Measurements from ENCODE around the gene AFDN. TPM values are rescaled to one million over a fixed set of nuclear protein-coding genes. Genes with fewer than 3 reads are reported as not detected.
"Not testable (repeated sequence)": the region's sequence is repeated elsewhere in the genome, so short reads cannot be mapped to it uniquely, and the experiment has no call there.

AFDN gene
- total RNA-seq, 1 experiment from 2014 or later, result 19.9 TPM

DNA sequence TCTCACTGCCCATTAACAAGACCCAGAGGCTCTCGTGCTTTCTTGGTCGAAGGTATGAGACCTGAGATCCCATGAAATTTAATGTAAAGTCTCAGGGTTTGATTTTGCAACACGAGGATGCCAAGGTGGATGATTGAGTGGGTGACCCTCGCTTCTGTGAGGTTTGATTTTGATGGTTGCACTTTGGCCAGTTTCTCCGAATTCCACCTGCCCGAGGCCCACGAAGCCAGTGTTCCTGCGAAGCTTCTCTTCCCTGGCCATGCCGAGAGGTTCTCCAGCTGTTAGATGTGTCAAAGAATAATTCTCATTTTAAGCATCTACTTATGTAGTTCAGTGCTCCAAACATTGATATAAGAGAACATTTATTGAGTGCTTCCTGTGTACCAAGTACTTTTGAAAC lies 170.9 kb downstream of the AFDN start, which contains the start of gene KIF25:
TSS of gene KIF25 (plus strand) at position 30 of the 400 bp plus-strand sequence. CDS start 31,915 bp downstream, outside the sequence.
- Histone ChIP-seq H3K4me3 (no peak within 1 kb of the TSS), H3K36me3 (no peaks in the 10 kb centered on the region), H3K9me3 (no peaks in the 10 kb centered on the region), H3K27me3 (no peaks in the 10 kb centered on the region)
- no peak for DNase-seq

DNA sequence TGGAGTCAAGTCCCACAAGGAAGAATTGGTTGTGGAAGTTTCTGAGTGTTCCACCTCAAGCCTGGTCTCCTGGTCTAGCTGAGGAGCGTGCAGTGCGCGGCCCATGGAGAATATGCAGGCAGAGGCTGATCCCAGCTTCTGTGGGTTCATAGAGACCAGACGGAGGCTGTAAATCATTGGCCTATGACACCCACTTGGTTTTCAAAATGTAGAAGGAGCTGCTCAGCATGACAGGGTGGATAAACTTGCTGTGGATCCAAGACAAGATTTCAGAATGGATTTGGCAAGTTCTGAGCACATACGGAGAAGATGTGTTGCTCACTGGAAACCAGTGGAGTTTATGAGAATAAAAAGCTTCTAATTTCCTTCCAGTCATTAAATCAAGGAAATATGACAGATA lies 171.5 kb downstream of the AFDN start:
- no peaks in the 10 kb centered on the region for H3K36me3 ChIP-seq

DNA sequence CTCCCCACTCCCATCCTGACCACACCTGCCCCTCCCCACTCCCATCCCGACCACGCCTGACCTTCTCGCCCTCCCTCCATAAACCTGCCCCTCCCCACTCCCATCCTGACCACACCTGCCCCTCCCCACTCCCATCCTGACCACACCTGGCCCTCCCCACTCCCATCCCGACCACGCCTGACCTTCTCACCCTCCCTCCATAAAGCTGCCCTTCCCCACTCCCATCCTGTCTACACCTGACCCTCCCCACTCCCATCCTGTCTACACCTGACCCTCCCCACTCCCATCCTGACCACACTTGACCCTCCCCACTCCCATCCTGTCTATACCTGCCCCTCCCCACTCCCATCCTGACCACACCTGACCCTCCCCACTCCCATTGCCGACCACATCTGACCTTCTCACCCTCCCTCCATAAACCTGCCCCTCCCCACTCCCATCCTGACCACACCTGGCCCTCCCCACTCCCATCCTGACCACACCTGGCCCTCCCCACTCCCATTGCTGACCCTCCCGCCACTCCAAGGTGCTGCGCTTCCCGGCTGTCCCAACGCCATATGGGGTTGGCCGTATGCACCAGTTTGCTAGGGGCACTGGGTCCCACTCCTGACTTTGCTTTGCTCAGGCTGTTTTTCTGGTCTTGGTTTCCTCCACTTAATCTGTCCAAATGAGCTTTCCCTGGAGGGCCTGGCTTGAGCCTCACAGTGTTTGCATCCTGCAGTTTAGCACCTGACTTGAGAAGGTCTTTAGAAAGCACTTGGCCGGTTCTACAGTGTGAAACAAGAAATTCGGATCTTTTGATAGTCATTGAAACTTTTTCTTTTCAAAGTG lies 173.7 kb downstream of the AFDN start:
- Histone ChIP-seq H3K36me3 (no peaks in the 10 kb centered on the region), H3K27me3 (no peaks in the 10 kb centered on the region), H3K4me3 (no peak overlapping the region), H3K9me3 (no peaks in the 10 kb centered on the region)
- no peak for DNase-seq

More for the DNA sequence above, 171.5 kb downstream of the AFDN start:
- H3K27me3 ChIP-seq, result no peaks in the 10 kb centered on the region
- H3K4me3 ChIP-seq, result no peak overlapping the region
- H3K9me3 ChIP-seq, result no peaks in the 10 kb centered on the region
- DNase-seq, result no peak

DNA sequence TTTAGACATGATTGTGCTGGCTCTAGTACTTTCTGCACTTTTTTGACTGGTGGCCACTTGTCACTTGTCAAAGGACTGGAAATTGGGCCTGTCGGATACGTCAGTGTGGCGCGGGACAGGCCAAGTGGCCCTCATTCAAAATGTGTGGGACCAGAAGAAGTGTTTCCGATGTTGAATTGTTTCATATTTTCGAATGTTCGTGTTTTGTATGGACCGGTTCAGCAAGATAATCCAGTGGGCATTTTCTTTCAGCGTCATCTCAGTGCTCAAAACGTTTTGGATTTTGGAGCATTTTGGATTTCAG lies 174.3 kb downstream of the AFDN start:
- Histone ChIP-seq H3K4me3 (no peak overlapping the region), H3K27me3 (no peaks in the 10 kb centered on the region), H3K36me3 (no peaks in the 10 kb centered on the region), H3K9me3 (no peaks in the 10 kb centered on the region)
- no peak for DNase-seq

DNA sequence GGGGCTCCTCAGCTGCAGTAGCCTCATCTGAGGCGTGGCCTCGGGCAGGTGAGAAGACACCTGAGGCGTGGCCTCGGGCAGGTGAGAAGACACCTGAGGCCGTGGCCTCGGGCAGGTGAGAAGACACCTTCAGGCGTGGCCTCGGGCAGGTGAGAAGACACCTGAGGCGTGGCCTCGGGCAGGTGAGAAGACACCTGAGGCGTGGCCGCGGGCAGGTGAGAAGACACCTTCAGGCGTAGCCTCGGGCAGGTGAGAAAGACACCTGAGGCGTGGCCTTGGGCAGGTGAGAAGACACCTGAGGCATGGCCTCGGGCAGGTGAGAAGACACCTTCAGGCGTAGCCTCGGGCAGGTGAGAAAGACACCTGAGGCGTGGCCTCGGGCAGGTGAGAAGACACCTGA lies 174.8 kb downstream of the AFDN start:
- DNase-seq, H3K4me3 ChIP-seq, H3K36me3 ChIP-seq, H3K9me3 ChIP-seq, H3K27me3 ChIP-seq: not testable (repeated sequence)

DNA sequence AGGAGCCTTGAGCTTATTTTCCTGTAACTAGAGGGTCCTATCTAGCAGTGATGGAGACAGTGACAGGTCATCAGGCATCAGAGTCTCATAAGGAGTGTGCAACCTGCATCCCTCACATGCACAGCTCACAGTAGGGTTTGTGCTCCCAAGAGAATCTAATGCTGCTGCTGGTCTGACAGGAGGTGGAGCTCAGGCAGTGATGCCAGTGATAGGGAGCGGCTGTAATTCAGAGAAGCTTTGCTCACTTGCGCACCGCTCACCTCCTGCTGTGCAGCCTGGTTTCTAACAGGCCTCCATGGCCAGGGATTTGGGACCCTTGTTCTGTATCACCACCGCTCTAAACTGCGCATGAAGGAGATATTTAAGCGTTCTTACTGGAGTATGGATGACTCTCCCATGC lies 176.1 kb downstream of the AFDN start:
- Histone ChIP-seq H3K4me3 (no peak overlapping the region), H3K27me3 (no peaks in the 10 kb centered on the region), H3K36me3 (no peaks in the 10 kb centered on the region), H3K9me3 (no peaks in the 10 kb centered on the region)
- no peak for DNase-seq

DNA sequence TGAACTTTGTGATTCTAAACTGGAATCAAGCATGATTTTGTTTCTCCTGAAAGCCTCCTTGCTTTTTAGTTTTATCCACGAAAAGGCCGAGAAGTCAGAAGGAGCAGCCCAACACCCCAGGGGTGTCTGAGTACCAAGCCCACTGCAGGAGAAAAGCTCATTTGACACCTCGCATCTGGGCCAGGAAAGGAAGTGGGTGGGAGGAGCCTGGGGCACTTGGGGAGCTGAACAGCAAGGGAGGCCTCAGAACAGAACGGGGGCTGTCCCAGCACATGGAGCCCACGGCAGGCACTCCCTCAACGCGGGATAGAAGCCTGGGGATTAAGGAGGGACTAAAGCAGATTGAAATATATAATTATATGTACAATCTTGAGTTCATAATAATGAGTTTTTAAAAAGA lies 177.3 kb downstream of the AFDN start:
- peaks cover 9% of the 10 kb centered on the region for H3K9me3 ChIP-seq
- no peak for DNase-seq
- H3K4me3 ChIP-seq, result no peak overlapping the region
- H3K27me3 ChIP-seq, result no peaks in the 10 kb centered on the region
- no peaks in the 10 kb centered on the region for H3K36me3 ChIP-seq

DNA sequence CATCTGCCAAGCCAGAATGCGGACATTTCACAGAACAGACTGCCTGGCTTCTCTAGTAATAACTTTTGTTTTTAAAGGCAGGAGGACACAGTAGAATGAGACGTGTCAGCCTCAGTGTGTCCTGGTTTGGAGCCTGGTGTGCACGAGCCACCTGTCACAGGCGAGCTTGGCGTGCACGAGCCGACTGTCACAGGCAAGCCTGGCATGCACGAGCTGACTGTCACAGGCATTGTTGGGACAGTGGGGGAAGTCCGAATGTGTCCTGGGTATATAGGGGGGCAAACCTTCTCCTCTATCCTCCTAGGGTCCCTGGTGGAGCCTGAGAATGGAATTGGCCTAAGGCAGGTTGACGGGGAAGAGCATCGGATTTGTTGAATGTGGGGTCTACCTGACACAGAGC lies 178.2 kb downstream of the AFDN start:
- Histone ChIP-seq H3K27me3 (no peaks in the 10 kb centered on the region), H3K9me3 (peaks cover 17% of the 10 kb centered on the region), H3K36me3 (no peaks in the 10 kb centered on the region), H3K4me3 (no peak overlapping the region)
- no peak for DNase-seq

DNA sequence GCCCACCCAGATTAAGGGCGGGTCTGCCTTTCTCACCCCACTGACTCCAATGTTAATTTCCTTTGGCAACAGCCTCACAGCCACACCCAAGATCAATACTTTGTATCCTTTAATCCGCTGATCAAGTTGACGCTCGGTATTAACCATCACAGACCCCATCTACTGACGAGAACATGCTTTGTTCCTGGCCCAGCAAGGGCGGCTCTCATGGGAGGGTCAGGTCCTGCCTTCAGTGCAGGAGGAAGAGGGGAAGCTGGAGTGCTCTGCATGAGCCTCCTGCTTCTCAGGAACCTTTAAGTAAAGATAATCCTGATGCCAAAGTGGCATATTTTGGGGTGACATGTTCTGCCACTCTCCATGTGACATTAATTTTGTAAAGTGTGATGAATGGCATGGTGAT lies 179.1 kb downstream of the AFDN start:
- Histone ChIP-seq H3K9me3 (peaks cover 22% of the 10 kb centered on the region), H3K27me3 (no peaks in the 10 kb centered on the region), H3K36me3 (no peaks in the 10 kb centered on the region), H3K4me3 (no peak overlapping the region)
- no peak for DNase-seq

DNA sequence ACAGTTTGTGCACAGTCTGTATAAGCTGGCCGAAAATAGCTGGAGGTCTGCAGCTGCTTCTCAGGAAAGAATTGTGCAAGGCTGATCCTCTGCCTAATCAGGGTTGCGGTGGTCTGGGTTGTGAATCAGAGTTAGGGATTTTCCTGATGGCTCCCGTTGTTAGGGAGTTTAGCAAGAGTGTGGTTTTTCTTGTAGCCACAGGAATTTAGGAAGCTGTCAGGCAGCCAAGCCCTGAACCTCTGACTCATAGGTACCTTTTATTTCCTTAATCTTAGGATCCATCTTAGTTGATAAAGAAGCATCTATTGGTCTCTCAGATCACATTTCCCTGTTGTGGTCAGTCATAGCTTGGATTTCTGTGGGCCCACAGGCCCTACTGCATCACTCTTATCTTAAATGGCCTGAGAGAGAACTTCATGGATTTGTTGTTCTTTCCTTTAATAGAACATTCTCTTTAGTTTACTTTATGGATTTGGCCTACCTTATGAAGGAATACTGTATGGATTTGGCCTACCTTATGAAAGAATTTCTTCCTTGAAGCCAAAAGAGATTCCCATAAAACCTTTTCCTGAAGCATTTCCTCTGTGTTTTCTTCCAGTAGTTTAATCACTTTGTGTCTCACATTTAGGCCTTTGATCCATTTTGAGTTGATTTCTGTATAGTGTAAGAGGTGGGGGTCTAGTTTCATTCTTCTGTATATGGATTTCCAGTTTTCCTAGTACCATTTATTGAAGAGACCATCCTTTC lies 181.1 kb downstream of the AFDN start:
- no peaks in the 10 kb centered on the region for H3K27me3 ChIP-seq
- peaks cover 30% of the 10 kb centered on the region for H3K9me3 ChIP-seq
- no peak overlapping the region for H3K4me3 ChIP-seq
- no peaks in the 10 kb centered on the region for H3K36me3 ChIP-seq
- peak; percentile 89 for DNase-seq

DNA sequence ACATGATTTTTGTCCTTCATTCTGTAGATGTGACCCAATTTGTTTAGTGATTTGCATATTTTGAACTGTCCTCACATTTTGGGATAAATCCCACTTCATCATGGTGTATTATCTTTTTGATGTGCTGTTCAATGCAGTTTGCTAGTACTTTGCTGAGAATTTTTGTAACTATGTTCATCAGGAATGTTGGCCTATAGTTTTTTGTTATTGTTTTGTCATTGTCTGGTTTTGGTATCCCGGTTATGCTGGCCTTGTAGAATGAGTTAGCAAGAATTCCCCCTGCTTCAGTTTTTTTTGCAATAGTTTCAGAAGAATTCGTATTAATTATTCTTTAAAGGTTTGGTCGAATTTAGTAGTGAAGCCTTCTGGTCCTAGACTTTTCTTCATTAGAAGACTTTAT lies 182.6 kb downstream of the AFDN start:
- DNase-seq, result no peak
- Histone ChIP-seq H3K4me3 (no peak overlapping the region), H3K27me3 (no peaks in the 10 kb centered on the region), H3K9me3 (peaks cover 33% of the 10 kb centered on the region), H3K36me3 (no peaks in the 10 kb centered on the region)

DNA sequence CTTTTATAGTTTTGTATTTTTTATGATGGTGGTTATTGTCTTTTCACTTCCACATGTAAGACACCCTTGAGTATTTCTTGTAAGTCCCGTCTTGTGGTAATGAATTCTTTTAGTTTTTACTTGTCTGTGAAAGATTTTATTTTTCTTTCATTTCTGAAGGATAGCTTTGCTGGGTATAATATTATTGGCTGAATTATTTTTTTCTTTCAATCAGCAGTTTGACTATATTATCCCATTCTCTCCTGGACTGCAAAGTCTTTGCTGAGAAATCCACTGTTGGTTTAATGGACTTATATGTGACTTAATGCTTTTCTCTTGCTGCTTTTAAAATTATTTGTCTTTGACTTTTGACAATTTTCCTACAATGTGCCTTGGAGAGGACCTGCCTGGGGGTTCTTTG lies 184.6 kb downstream of the AFDN start:
- no peak for DNase-seq
- Histone ChIP-seq H3K27me3 (no peaks in the 10 kb centered on the region), H3K36me3 (no peaks in the 10 kb centered on the region), H3K4me3 (no peak overlapping the region), H3K9me3 (peaks cover 33% of the 10 kb centered on the region)

DNA sequence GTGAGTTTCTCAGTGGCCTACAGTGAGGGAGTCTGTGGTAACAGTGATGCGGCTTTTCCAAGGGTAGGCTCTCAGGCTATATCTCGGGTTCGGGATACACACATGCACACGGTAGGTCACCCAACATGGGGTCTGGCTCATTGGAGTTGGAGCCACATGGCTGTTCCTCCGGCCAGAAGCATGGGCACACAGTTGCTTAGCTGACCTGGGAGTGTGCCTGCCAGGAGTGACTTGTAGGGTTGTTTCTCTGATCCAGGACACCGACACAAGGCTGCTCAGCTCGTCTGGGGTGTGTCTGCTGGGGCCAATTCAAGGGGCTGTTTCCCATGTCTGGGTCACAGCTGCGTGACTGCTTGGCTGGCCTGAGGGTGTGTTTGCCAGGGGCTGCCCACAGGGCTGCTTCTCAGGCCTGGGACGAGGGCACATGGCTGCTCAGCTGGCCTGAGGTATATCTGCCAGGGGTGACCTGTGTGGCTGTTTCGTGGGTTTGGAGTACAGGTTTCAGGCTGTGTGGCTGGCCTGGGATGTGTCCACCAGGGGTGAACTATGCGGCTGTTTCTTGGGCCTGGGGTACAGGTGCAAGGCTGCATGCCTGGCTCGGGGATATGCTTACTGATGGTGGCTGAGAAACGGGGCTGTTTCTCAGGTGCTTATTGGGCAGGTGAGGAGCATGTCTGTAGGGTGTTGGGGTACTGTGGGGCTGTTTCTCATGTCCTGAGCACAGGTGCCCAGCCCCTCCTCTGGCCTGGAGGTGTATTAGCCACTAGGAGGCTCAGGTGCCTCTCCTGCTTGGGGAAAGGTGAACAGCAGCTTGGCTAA lies 185.9 kb downstream of the AFDN start:
- no peaks in the 10 kb centered on the region for H3K27me3 ChIP-seq
- no peak for DNase-seq
- no peaks in the 10 kb centered on the region for H3K36me3 ChIP-seq
- peaks cover 33% of the 10 kb centered on the region for H3K9me3 ChIP-seq
- no peak overlapping the region for H3K4me3 ChIP-seq

DNA sequence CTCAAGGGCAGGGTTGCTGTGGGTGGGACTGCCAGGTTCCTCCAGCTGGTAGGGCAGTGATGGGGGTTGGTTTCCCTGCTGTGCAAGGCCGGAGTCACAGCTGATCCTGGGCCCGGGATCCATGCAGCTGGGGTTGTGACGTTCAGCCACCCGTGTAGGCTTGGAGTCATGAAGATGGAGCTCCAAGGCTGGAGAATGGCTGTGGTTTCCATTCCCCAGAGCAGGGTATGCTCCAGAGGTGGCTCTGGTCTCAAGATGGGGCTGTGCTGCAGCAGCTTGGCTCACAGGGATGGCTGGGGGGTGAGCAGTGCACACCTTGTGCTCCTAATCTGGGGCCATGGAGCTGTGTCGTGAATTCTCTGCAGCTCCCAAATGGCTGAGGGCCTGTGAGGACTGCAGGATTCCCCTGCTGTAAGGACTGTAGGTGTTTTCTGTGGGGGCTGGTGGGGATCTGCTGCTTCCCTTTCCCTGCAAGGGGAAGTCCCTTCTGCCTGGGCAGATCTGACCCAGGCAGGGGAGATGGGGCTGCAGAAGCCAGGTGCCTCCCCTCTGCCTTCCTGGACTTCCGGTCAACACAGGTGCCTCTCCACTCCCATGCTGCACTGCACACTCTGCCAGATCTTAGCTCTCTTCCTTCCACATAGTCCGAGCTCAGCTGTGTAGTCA lies 186.7 kb downstream of the AFDN start:
- H3K36me3 ChIP-seq, result no peaks in the 10 kb centered on the region
- H3K9me3 ChIP-seq, result peaks cover 29% of the 10 kb centered on the region
- DNase-seq, result no peak
- H3K27me3 ChIP-seq, result no peaks in the 10 kb centered on the region
- H3K4me3 ChIP-seq, result no peak overlapping the region

DNA sequence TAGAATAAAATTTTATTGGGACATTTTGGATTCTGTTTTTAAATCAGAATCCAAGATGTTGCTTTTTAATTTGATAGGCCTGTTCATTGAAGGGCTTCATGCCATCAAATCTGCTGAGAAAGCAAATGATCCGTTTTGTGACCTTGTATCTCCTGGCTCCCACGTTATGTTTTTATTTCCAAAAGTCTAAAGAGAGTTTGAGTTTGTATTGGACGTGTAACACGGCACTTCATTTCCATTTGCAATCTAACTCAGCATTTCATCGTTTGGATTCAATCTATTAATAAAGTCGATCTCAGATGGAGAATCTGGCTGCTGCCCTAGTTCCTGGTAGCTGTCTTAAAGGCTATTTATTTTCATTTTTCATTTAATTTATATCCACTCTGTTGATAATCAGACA lies 187.7 kb downstream of the AFDN start:
- no peak overlapping the region for H3K4me3 ChIP-seq
- H3K36me3 ChIP-seq, result no peaks in the 10 kb centered on the region
- H3K9me3 ChIP-seq, result peaks cover 20% of the 10 kb centered on the region
- no peaks in the 10 kb centered on the region for H3K27me3 ChIP-seq
- DNase-seq, result no peak

DNA sequence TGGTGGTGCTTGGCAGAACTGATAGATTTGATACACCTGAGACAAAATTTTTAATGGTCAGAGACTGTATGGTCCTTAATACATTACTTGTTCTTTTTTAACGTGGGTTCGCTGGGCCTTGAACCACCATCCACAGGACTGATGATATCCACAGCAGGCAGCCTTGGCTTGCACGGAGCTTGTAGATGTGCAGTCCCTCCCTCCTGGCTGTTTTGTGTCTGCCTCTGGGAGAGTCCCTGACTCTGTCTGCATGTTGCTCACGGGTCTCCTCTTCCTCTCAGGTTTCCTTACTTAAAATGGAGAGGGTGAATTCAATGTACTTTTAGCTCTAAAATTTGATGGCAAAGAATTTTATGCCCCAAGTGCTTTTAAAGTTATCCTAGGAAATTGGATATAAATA lies 188.3 kb downstream of the AFDN start:
- Histone ChIP-seq H3K36me3 (no peaks in the 10 kb centered on the region), H3K27me3 (no peaks in the 10 kb centered on the region), H3K4me3 (no peak overlapping the region), H3K9me3 (peaks cover 16% of the 10 kb centered on the region)
- DNase-seq, result no peak
